Neural progenitor cell (in vitro differentiated cells): Measurements from ENCODE around the gene EIF5. TPM values are rescaled to one million over a fixed set of nuclear protein-coding genes. Genes with fewer than 3 reads are reported as not detected.
A peak's percentile ranks its signal among the peaks of the same experiment; 100 is the strongest.

ENCODE experiments used
- DNase-seq: peaks from one replicate; pipeline ENCODE4 v3.0.0-alpha.2; 2016; ENCODE audit warnings: low spot score
- H2AFZ ChIP-seq: fragments of 200-600 bp; sonication (generic); replicated peaks from 2 replicates; pipeline ENCODE4 v1.6.1; 2016; ENCODE audit warnings: antibody characterized with exemption
- H3F3A ChIP-seq: fragments of 200-600 bp; sonication (generic); 2 replicates; pipeline ENCODE4 v1.6.1; 2016; ENCODE audit warnings: antibody characterized with exemption, low read depth
- H3K27ac ChIP-seq: fragments of 200-600 bp; sonication (generic); 2 replicates; pipeline ENCODE4 v1.5.1; 2016; ENCODE audit warnings: mild to moderate bottlenecking
- H3K27me3 ChIP-seq: fragments of 200-600 bp; sonication (generic); 2 replicates; pipeline ENCODE4 v1.6.1; 2016; ENCODE audit warnings: mild to moderate bottlenecking, moderate library complexity
- H3K36me3 ChIP-seq: fragments of 200-600 bp; sonication (generic); 2 replicates; pipeline ENCODE4 v1.5.1; 2016
- H3K4me1 ChIP-seq: fragments of 200-600 bp; sonication (generic); 2 replicates; pipeline ENCODE4 v1.6.1; 2016; ENCODE audit warnings: mixed run types
- H3K4me2 ChIP-seq: fragments of 200-600 bp; sonication (generic); 2 replicates; pipeline ENCODE4 v1.6.1; 2016
- H3K4me3 ChIP-seq: fragments of 200-600 bp; sonication (generic); 2 replicates; pipeline ENCODE4 v1.5.1; 2016
- H3K79me2 ChIP-seq: fragments of 200-600 bp; sonication (generic); 2 replicates; pipeline ENCODE4 v1.6.1; 2016; ENCODE audit warnings: low read depth
- H3K9ac ChIP-seq: fragments of 200-600 bp; sonication (generic); 2 replicates; pipeline ENCODE4 v1.6.1; 2016
- H3K9me3 ChIP-seq: fragments of 200-600 bp; sonication (generic); 2 replicates; pipeline ENCODE4 v1.5.1; 2016; ENCODE audit warnings: low read depth
- H4K20me1 ChIP-seq: fragments of 200-600 bp; sonication (generic); 2 replicates; pipeline ENCODE4 v1.6.1; 2016; ENCODE audit warnings: low read depth
- H3K27ac Mint-ChIP-seq: 3 replicates; pipeline ENCODE4 v1.8.0; 2021; ENCODE audit warnings: mixed read lengths
- H3K27me3 Mint-ChIP-seq: 2 replicates; pipeline ENCODE4 v1.8.0; 2022; ENCODE audit warnings: low read depth, mild to moderate bottlenecking, inconsistent platforms, moderate library complexity, mixed read lengths; ENCODE audit not compliant: insufficient read depth
- H3K36me3 Mint-ChIP-seq: 3 replicates; pipeline ENCODE4 v1.8.0; 2021; ENCODE audit warnings: mixed read lengths
- H3K4me1 Mint-ChIP-seq: 3 replicates; pipeline ENCODE4 v1.8.0; 2021; ENCODE audit warnings: mixed read lengths
- H3K4me3 Mint-ChIP-seq: 3 replicates; pipeline ENCODE4 v1.8.0; 2021; ENCODE audit warnings: mild to moderate bottlenecking, moderate library complexity, mixed read lengths
- H3K9me3 Mint-ChIP-seq: 3 replicates; pipeline ENCODE4 v1.8.0; 2020; ENCODE audit warnings: mixed read lengths
- EZH2 ChIP-seq: fragments of 200-600 bp; sonication (generic); IDR thresholded peaks from 2 replicates; pipeline ENCODE4 v1.6.1; 2017; ENCODE audit warnings: antibody characterized with exemption, mild to moderate bottlenecking, moderate library complexity
- EZH2phosphoT487 ChIP-seq: fragments of 200-600 bp; sonication (generic); IDR thresholded peaks from 2 replicates; pipeline ENCODE4 v1.6.1; 2017; ENCODE audit warnings: antibody characterized with exemption
- total RNA-seq: library from RNA; depleted of rRNA; stranded (reverse); fragments of >200 nt; gene quantifications from 2 replicates; pipeline ENCODE4 v1.2.3, GENCODE V29; 2015; ENCODE audit warnings: low replicate concordance
- TF ChIP-seq, protein P1 (sequence below): fragments of 200-600 bp; sonication (generic); IDR thresholded peaks from 2 replicates; pipeline ENCODE4 v1.5.1; 2017; ENCODE audit warnings: antibody characterized with exemption, mild to moderate bottlenecking

The EIF5 gene
- total RNA-seq, 1 donor from 2014 or later = 216 TPM

DNA sequence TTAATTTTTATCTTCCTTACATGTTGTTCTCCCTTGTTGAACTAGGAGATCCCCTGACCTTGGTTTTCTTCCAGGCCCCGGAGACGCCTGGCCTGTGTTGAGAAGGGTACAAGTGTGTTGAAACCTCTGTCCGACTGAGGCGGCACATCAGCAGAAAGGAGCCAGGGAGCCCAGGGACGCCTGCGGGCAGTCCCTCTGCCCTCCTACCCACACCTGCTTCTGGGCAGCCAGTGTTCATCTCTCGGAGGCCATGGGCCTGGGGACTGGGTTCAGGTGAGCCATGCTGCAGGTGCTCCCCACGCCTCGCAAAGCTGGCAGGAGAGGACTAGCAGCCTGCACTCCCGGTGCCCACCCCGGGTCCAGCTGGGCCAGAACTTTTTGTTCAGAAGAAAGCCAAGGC is 39.9 kb upstream of the EIF5 start:
- no peaks in the 10 kb centered on the region for H3K9me3 Mint-ChIP-seq
- Histone ChIP-seq H3K79me2 (no peaks in the 10 kb centered on the region), H3K4me1 (no peaks in the 10 kb centered on the region), H3K36me3 (no peaks in the 10 kb centered on the region), H3K9me3 (no peaks in the 10 kb centered on the region), H3K27me3 (no peaks in the 10 kb centered on the region), H3F3A (no peaks in the 10 kb centered on the region), H2AFZ (no peak overlapping the region), H3K4me3 (no peak overlapping the region), H4K20me1 (no peaks in the 10 kb centered on the region), H3K4me2 (no peak overlapping the region), H3K27ac (no peak overlapping the region), H3K9ac (no peak overlapping the region)
- no peaks in the 10 kb centered on the region for H3K4me1 Mint-ChIP-seq
- no peaks in the 10 kb centered on the region for H3K36me3 Mint-ChIP-seq
- H3K27me3 Mint-ChIP-seq = peaks cover 18% of the 10 kb centered on the region
- no peak overlapping the region for H3K4me3 Mint-ChIP-seq
- TF ChIP-seq EZH2phosphoT487 = no peak
- TF ChIP-seq, protein P1, sequence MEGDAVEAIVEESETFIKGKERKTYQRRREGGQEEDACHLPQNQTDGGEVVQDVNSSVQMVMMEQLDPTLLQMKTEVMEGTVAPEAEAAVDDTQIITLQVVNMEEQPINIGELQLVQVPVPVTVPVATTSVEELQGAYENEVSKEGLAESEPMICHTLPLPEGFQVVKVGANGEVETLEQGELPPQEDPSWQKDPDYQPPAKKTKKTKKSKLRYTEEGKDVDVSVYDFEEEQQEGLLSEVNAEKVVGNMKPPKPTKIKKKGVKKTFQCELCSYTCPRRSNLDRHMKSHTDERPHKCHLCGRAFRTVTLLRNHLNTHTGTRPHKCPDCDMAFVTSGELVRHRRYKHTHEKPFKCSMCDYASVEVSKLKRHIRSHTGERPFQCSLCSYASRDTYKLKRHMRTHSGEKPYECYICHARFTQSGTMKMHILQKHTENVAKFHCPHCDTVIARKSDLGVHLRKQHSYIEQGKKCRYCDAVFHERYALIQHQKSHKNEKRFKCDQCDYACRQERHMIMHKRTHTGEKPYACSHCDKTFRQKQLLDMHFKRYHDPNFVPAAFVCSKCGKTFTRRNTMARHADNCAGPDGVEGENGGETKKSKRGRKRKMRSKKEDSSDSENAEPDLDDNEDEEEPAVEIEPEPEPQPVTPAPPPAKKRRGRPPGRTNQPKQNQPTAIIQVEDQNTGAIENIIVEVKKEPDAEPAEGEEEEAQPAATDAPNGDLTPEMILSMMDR = no peak
- no peak for TF ChIP-seq EZH2
- DNase-seq = no peak
- H3K27ac Mint-ChIP-seq = no peak overlapping the region

DNA sequence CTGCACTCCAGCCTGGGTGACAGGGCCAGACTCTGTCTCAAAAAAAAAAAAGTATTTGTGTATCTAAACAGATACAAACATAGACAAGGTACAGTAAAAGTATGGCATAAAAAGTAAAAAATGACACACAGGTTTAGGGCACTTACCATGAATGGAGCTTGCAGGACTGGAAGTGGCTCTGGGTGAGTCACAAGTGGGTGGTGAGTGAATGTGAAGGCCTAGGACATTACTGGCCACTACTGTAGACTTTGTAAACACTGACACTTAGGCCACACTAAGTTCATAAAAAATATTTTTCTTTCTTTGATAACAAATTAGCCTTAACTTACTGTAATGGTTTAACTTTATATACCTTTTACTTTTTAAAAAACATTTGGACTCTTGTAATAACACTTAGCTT is 38.0 kb upstream of the EIF5 start:
- peaks cover 17% of the 10 kb centered on the region for H3K27me3 Mint-ChIP-seq
- no peaks in the 10 kb centered on the region for H3K36me3 Mint-ChIP-seq

DNA sequence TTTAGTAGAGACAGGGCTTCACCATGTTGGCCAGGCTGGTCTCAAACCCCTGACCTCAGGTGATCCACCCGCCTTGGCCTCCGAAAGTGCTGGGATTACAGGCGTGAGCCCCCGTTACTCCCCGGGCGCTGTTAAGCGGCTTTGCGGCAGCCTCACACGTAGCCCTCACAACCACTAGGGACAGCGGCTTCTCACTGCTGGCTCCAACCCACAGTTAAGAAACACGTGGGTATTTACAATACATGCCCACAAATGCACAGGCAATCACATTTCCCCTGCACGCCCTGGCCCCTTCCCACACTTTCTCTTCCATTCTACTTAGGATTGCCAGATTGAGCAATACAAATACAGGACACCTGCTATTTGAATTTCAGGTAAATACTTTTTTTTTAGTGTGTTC is 37.0 kb upstream of the EIF5 start:
- H3K27me3 Mint-ChIP-seq = peaks cover 15% of the 10 kb centered on the region
- no peak overlapping the region for H2AFZ ChIP-seq
- no peaks in the 10 kb centered on the region for H3K4me1 ChIP-seq
- H3K36me3 Mint-ChIP-seq = no peaks in the 10 kb centered on the region
- no peaks in the 10 kb centered on the region for H3K36me3 ChIP-seq
- no peak overlapping the region for H3K27ac ChIP-seq
- H3K4me3 ChIP-seq = no peak overlapping the region
- H3K9me3 ChIP-seq = no peaks in the 10 kb centered on the region
- TF ChIP-seq, protein P1 = peak; percentile 32
- TF ChIP-seq EZH2phosphoT487 (no peak), EZH2 (no peak)
- DNase-seq = peak; percentile 44
- no peak overlapping the region for H3K9ac ChIP-seq
- H3K9me3 Mint-ChIP-seq = no peaks in the 10 kb centered on the region
- H3K79me2 ChIP-seq = no peaks in the 10 kb centered on the region
- no peak overlapping the region for H3K4me2 ChIP-seq
- H3K27ac Mint-ChIP-seq = no peak overlapping the region
- H3K4me1 Mint-ChIP-seq = peaks cover 2% of the 10 kb centered on the region
- H3K27me3 ChIP-seq = no peaks in the 10 kb centered on the region
- no peaks in the 10 kb centered on the region for H3F3A ChIP-seq
- H3K4me3 Mint-ChIP-seq = no peak overlapping the region
- H4K20me1 ChIP-seq = no peaks in the 10 kb centered on the region

More for the DNA sequence above, 38.0 kb upstream of the EIF5 start:
- no peak overlapping the region for H3K27ac ChIP-seq
- no peak overlapping the region for H3K4me2 ChIP-seq
- no peaks in the 10 kb centered on the region for H4K20me1 ChIP-seq
- no peak overlapping the region for H3K4me3 ChIP-seq
- no peak overlapping the region for H3K9ac ChIP-seq
- no peak for DNase-seq
- no peaks in the 10 kb centered on the region for H3K79me2 ChIP-seq
- no peak overlapping the region for H2AFZ ChIP-seq
- H3K36me3 ChIP-seq = no peaks in the 10 kb centered on the region
- TF ChIP-seq, protein P1 = no peak
- TF ChIP-seq EZH2phosphoT487 = no peak
- TF ChIP-seq EZH2 = no peak
- H3K27me3 ChIP-seq = no peaks in the 10 kb centered on the region
- Mint-ChIP-seq H3K4me3 (no peak overlapping the region), H3K4me1 (peaks cover 2% of the 10 kb centered on the region), H3K9me3 (no peaks in the 10 kb centered on the region), H3K27ac (no peak overlapping the region)
- no peaks in the 10 kb centered on the region for H3K4me1 ChIP-seq
- no peaks in the 10 kb centered on the region for H3F3A ChIP-seq
- no peaks in the 10 kb centered on the region for H3K9me3 ChIP-seq
